OCI-LY1 (cell line): Measurements from ENCODE around the gene CHAD.
"Not testable (repeated sequence)": the region's sequence is repeated elsewhere in the genome, so short reads cannot be mapped to it uniquely, and the experiment has no call there.

Source experiments
- H2AFZ ChIP-seq: fragments of 200-600 bp; sonication (generic), shearing (Covaris generic); 2 replicates; pipeline ENCODE4 v1.6.0; 2014; ENCODE audit warnings: antibody characterized with exemption, mild to moderate bottlenecking, low read length
- H3F3A ChIP-seq: fragments of 200-600 bp; sonication (generic), shearing (Covaris generic); 2 replicates; pipeline ENCODE4 v1.6.0; 2014; ENCODE audit warnings: mild to moderate bottlenecking, antibody characterized with exemption, low read length, moderate library complexity; ENCODE audit not compliant: insufficient read depth
- H3K27ac ChIP-seq: fragments of 200-600 bp; sonication (generic); 2 replicates; pipeline ENCODE4 v1.5.1; 2014; ENCODE audit warnings: low read length, mixed run types, mild to moderate bottlenecking, low read depth; ENCODE audit not compliant: poor library complexity, severe bottlenecking
- H3K27me3 ChIP-seq: fragments of 200-600 bp; sonication (generic); 2 replicates; pipeline ENCODE4 v1.6.0; 2014; ENCODE audit warnings: antibody characterized with exemption, mild to moderate bottlenecking, low read length, moderate library complexity; ENCODE audit not compliant: insufficient read depth
- H3K36me3 ChIP-seq: fragments of 200-600 bp; sonication (generic); 2 replicates; pipeline ENCODE4 v1.6.1; 2014; ENCODE audit warnings: mild to moderate bottlenecking, antibody characterized with exemption, low read length, moderate library complexity, mixed read lengths; ENCODE audit not compliant: insufficient read depth
- H3K4me1 ChIP-seq: fragments of 200-600 bp; sonication (generic); 2 replicates; pipeline ENCODE4 v1.5.1; 2014; ENCODE audit warnings: mild to moderate bottlenecking, low read length, moderate library complexity; ENCODE audit not compliant: insufficient read depth, severe bottlenecking
- H3K4me2 ChIP-seq: fragments of 200-600 bp; sonication (generic), shearing (Covaris generic); 2 replicates; pipeline ENCODE4 v1.6.1; 2014; ENCODE audit warnings: low read length
- H3K4me3 ChIP-seq: fragments of 200-600 bp; sonication (generic); 2 replicates; pipeline ENCODE4 v1.5.1; 2014; ENCODE audit warnings: low read length, low read depth, mild to moderate bottlenecking, mixed read lengths; ENCODE audit not compliant: poor library complexity, severe bottlenecking
- H3K79me2 ChIP-seq: fragments of 200-600 bp; shearing (Covaris generic); 2 replicates; pipeline ENCODE4 v1.6.1; 2016; ENCODE audit warnings: mixed run types, low read length, mixed read lengths; ENCODE audit not compliant: insufficient read depth
- H3K9ac ChIP-seq: fragments of 200-600 bp; sonication (generic), shearing (Covaris generic); 2 replicates; pipeline ENCODE4 v1.6.1; 2014; ENCODE audit warnings: mild to moderate bottlenecking, low read length, mixed read lengths
- H3K9me2 ChIP-seq: fragments of 200-600 bp; sonication (generic), shearing (Covaris generic); 2 replicates; pipeline ENCODE4 v1.6.1; 2014; ENCODE audit warnings: low read depth, mild to moderate bottlenecking, low read length, mixed read lengths
- H3K9me3 ChIP-seq: fragments of 200-600 bp; shearing (Covaris generic); 2 replicates; pipeline ENCODE4 v1.6.1; 2014; ENCODE audit warnings: low read length, mixed read lengths
- H4K20me1 ChIP-seq: fragments of 200-600 bp; sonication (generic), shearing (Covaris generic); 2 replicates; pipeline ENCODE4 v1.6.0; 2016; ENCODE audit warnings: mild to moderate bottlenecking, low read length; ENCODE audit not compliant: insufficient read depth
- EZH2 ChIP-seq: fragments of 200-600 bp; sonication (generic), shearing (Covaris generic); IDR thresholded peaks from 2 replicates; pipeline ENCODE4 v1.8.0; 2017; ENCODE audit warnings: borderline replicate concordance, mixed run types, mild to moderate bottlenecking, antibody characterized with exemption, low read length, moderate library complexity, mixed read lengths
- TF ChIP-seq, protein P1 (sequence below): fragments of 200-600 bp; sonication (generic), shearing (Covaris generic); IDR thresholded peaks from 2 replicates; pipeline ENCODE4 v1.5.1; 2017; ENCODE audit warnings: mild to moderate bottlenecking, antibody characterized with exemption, low read length, moderate library complexity, mixed read lengths

The CHAD gene

DNA sequence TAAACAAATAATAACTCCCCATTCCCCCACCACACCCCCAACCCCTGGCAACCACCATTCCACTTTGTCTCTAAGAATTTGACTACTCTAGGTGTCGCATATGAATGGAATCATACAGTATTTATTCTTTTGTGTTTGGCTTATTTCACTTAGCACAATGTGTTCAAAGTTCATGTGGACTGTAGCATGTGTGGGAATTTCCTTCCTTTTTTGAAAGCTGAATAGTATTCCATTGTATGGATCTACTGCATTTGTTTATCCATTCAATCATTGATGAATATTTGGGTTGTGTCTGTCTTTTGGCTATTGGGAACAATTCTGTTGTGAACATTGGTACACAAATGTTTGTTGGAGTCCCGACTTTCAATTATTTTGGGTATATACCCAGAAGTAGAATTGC, 45.9 kb downstream of the CHAD start:
- H3K79me2 ChIP-seq: no peaks in the 10 kb centered on the region
- H3K4me3 ChIP-seq: no peak overlapping the region
- TF ChIP-seq, protein P1, sequence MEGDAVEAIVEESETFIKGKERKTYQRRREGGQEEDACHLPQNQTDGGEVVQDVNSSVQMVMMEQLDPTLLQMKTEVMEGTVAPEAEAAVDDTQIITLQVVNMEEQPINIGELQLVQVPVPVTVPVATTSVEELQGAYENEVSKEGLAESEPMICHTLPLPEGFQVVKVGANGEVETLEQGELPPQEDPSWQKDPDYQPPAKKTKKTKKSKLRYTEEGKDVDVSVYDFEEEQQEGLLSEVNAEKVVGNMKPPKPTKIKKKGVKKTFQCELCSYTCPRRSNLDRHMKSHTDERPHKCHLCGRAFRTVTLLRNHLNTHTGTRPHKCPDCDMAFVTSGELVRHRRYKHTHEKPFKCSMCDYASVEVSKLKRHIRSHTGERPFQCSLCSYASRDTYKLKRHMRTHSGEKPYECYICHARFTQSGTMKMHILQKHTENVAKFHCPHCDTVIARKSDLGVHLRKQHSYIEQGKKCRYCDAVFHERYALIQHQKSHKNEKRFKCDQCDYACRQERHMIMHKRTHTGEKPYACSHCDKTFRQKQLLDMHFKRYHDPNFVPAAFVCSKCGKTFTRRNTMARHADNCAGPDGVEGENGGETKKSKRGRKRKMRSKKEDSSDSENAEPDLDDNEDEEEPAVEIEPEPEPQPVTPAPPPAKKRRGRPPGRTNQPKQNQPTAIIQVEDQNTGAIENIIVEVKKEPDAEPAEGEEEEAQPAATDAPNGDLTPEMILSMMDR: no peak
- no peak for TF ChIP-seq EZH2
- no peak overlapping the region for H3K9ac ChIP-seq
- no peaks in the 10 kb centered on the region for H3K27me3 ChIP-seq
- H3F3A ChIP-seq: no peaks in the 10 kb centered on the region
- no peaks in the 10 kb centered on the region for H4K20me1 ChIP-seq
- no peak overlapping the region for H3K27ac ChIP-seq
- H2AFZ ChIP-seq: no peak overlapping the region
- no peaks in the 10 kb centered on the region for H3K36me3 ChIP-seq
- no peaks in the 10 kb centered on the region for H3K9me2 ChIP-seq
- H3K9me3 ChIP-seq: no peaks in the 10 kb centered on the region
- H3K4me2 ChIP-seq: no peak overlapping the region
- H3K4me1 ChIP-seq: peaks cover 32% of the 10 kb centered on the region

DNA sequence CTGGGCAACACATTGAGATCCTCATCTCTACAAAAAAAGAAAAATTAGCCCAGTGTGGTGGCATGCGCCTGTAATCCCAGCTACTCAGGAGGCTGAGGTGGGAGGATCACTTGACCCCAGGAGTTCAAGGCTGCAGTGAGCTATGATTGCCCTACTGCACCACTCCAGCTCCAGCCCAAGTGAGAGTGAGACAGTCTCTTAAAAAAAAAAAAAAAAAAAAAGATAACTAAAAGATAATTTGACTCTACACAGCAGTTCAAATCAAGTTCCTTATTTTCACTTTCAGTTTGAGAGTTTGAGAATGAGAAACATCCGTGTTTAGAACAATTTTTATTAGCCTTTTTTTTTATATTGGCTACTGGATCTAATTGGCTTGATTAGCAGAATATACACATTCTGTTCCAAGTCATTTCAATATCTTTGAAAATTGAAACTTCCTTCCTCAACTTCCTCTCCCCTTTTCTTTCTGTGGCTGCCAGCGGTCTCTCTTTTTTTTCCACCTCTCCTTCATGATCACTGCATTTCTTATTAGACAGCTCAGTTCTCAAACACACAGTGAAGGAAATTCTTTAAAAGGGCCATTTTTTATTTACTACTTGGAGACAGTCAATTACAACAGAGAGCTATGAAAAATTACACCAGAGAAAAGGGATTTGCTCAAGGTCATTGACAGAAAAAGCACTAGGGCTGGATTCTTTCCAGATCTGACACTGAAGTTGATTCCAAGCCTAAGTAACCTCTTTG, 47.2 kb downstream of the CHAD start:
- Histone ChIP-seq H3K9me3 (no peaks in the 10 kb centered on the region), H3K79me2 (no peaks in the 10 kb centered on the region), H3K4me2 (peak overlapping the region; percentile 66), H2AFZ (peak overlapping the region; percentile 97), H3K9ac (peak overlapping the region; percentile 33), H3K4me1 (peaks cover 21% of the 10 kb centered on the region), H4K20me1 (no peaks in the 10 kb centered on the region), H3K36me3 (no peaks in the 10 kb centered on the region), H3K27ac (peak overlapping the region; percentile 50), H3K9me2 (no peaks in the 10 kb centered on the region), H3K27me3 (no peaks in the 10 kb centered on the region), H3F3A (no peaks in the 10 kb centered on the region), H3K4me3 (peak overlapping the region; percentile 38)
- no peak for TF ChIP-seq EZH2
- TF ChIP-seq, protein P1: no peak

DNA sequence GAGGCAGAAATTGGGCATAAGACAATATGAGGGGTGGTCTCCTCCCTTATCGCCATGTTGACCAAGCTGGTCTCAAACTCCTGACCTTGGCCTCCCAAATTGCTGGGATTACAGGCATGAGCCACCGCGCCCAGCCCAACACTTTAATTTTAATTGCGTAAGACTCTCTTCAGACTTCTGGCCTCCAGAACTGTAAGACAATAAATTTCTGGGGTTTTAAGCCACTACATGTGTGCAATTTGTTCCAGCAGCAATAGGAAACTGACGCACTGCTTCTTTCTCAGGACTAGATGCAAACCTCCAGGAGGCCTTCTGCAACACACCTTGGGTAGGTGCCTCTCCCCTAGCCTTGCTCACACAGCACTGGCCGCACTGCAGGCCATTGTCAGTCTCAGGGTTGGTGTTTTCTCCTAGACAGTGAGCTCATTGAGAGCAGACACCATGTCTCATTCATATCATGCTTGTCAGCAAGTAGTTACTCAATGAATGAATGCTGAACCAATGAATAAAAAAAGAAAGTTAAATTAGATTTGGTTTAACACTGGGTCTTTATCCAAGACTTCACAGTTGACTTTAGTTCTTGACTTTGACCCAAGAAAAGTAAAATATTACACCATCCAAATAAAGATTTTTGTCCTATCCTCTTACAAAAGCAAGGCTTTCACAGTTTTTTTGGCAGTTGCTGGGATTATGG, 48.1 kb downstream of the CHAD start:
- no peaks in the 10 kb centered on the region for H3F3A ChIP-seq
- H3K4me1 ChIP-seq: peaks cover 16% of the 10 kb centered on the region
- no peaks in the 10 kb centered on the region for H3K9me2 ChIP-seq
- H4K20me1 ChIP-seq: no peaks in the 10 kb centered on the region
- H3K79me2 ChIP-seq: no peaks in the 10 kb centered on the region
- no peak overlapping the region for H3K9ac ChIP-seq
- no peak overlapping the region for H2AFZ ChIP-seq
- no peaks in the 10 kb centered on the region for H3K9me3 ChIP-seq
- H3K36me3 ChIP-seq: no peaks in the 10 kb centered on the region
- TF ChIP-seq, protein P1: no peak
- no peak for TF ChIP-seq EZH2
- no peak overlapping the region for H3K27ac ChIP-seq
- H3K4me2 ChIP-seq: peak overlapping the region; percentile 66; the same call in 1 of the 2 replicates
- no peak overlapping the region for H3K4me3 ChIP-seq
- H3K27me3 ChIP-seq: no peaks in the 10 kb centered on the region

DNA sequence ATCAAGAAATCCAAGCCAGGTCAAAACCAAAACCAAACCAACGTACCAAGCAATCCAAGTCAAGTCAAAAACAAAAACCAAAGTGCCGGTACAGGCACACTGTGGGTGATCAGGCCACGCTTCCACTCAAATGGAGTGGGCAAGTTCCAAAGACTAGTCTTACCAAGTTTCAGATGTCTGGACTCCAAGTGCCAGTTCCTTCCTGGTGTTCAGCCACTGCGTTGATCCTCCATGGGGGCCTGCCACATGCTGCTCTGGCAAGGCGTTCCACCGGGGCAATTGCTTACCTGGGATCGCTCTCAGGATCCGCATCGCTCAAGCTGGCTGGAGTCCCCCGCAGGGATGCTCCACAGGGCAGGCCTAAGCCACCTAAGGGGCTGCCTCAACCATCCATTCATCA, 49.1 kb downstream of the CHAD start:
- not testable (repeated sequence) for H3K4me2 ChIP-seq, H3K4me3 ChIP-seq, H3K9me3 ChIP-seq, H3K79me2 ChIP-seq, H3K27ac ChIP-seq, H3K9me2 ChIP-seq, H3K27me3 ChIP-seq, H3F3A ChIP-seq, H3K9ac ChIP-seq, H3K36me3 ChIP-seq, H4K20me1 ChIP-seq, H2AFZ ChIP-seq
- H3K4me1 ChIP-seq: peaks cover 11% of the 10 kb centered on the region
